Fibroblast of mammary gland (primary cell): ENCODE results near the gene PIK3CD.

Experiments
- DNase-seq: peaks from one replicate; pipeline ENCODE4 v3.0.0-alpha.2; 2010; ENCODE audit warnings: low read depth
- H3K4me3 ChIP-seq: 2 replicates; pipeline ENCODE4 v1.5.1; 2011; ENCODE audit warnings: low read depth, mild to moderate bottlenecking, low read length, moderate library complexity; ENCODE audit not compliant: control insufficient read depth
- CTCF ChIP-seq: conservative IDR thresholded peaks from 2 replicates; pipeline ENCODE4 v1.5.1; 2011; ENCODE audit warnings: low read depth, low read length, inconsistent platforms; ENCODE audit not compliant: control insufficient read depth, insufficient read depth

PIK3CD gene

GRCh38 chr1:9687874-9688582 is 36.5 kb downstream of the PIK3CD start:
- TF ChIP-seq CTCF, result no peak
- peak overlapping the region; percentile 47 for H3K4me3 ChIP-seq
- DNase-seq, result no peak

GRCh38 chr1:9688599-9688998 is 37.1 kb downstream of the PIK3CD start:
- peak overlapping the region; percentile 47 for H3K4me3 ChIP-seq
- DNase-seq, result no peak
- no peak for TF ChIP-seq CTCF

GRCh38 chr1:9689011-9689706 is 37.6 kb downstream of the PIK3CD start:
- TF ChIP-seq CTCF, result no peak
- H3K4me3 ChIP-seq, result peak overlapping the region; percentile 43
- peak; percentile 23 for DNase-seq

GRCh38 chr1:9689971-9690381 is 38.4 kb downstream of the PIK3CD start:
- H3K4me3 ChIP-seq, result peak overlapping the region; percentile 54
- DNase-seq, result no peak
- TF ChIP-seq CTCF, result peak; percentile 13

GRCh38 chr1:9690440-9691107 is 39.0 kb downstream of the PIK3CD start:
- no peak for TF ChIP-seq CTCF
- peak overlapping the region; percentile 54 for H3K4me3 ChIP-seq
- DNase-seq, result no peak

- no peak overlapping the region for H3K4me3 ChIP-seq
- DNase-seq, result peak; percentile 27
- TF ChIP-seq CTCF, result no peak
Measured at GRCh38 chr1:9691108-9691445, 39.5 kb downstream of the PIK3CD start.
